Fibroblast of villous mesenchyme (primary cell): ENCODE measurements around the gene MYOCD. TPM values are rescaled to one million over a fixed set of nuclear protein-coding genes. Genes with fewer than 3 reads are reported as not detected.

Source experiments
- DNase-seq: peaks from one replicate; pipeline ENCODE4 v3.0.0-alpha.2; 2010; ENCODE audit warnings: low read depth
- H3K4me3 ChIP-seq: 2 replicates; pipeline ENCODE4 v1.5.1; 2011; ENCODE audit warnings: low read depth, mild to moderate bottlenecking, low read length
- CTCF ChIP-seq: IDR thresholded peaks from 2 replicates; pipeline ENCODE4 v1.5.1; 2012; ENCODE audit warnings: low read depth, mild to moderate bottlenecking, low read length; ENCODE audit not compliant: insufficient read depth
- total RNA-seq: library from RNA; depleted of rRNA; stranded (reverse); fragments of >200 nt; gene quantifications from 2 replicates; pipeline ENCODE4 v1.2.3, GENCODE V29; 2012

MYOCD gene
- total RNA-seq, 1 donor = 14.7 TPM

- no peak for TF ChIP-seq CTCF
- no peak overlapping the region for H3K4me3 ChIP-seq
- no peak for DNase-seq
These were observed 72.2 kb downstream of the MYOCD start for GRCh38 chr17:12737740-12738469.

GRCh38 chr17:12738624-12739023 lies 72.9 kb downstream of the MYOCD start:
- TF ChIP-seq CTCF = no peak
- no peak for DNase-seq
- H3K4me3 ChIP-seq = no peak overlapping the region

GRCh38 chr17:12739500-12739899 lies 73.8 kb downstream of the MYOCD start:
- no peak for TF ChIP-seq CTCF
- DNase-seq = no peak
- H3K4me3 ChIP-seq = no peak overlapping the region

- TF ChIP-seq CTCF = no peak
- no peak for DNase-seq
- H3K4me3 ChIP-seq = no peak overlapping the region
These were observed 77.4 kb downstream of the MYOCD start for GRCh38 chr17:12743046-12743445.

GRCh38 chr17:12744298-12744697 lies 78.6 kb downstream of the MYOCD start:
- no peak for TF ChIP-seq CTCF
- no peak for DNase-seq
- H3K4me3 ChIP-seq = no peak overlapping the region

- no peak for DNase-seq
- no peak overlapping the region for H3K4me3 ChIP-seq
- TF ChIP-seq CTCF = no peak
These were observed 79.1 kb downstream of the MYOCD start for GRCh38 chr17:12744786-12745185.

GRCh38 chr17:12745486-12745885 lies 79.8 kb downstream of the MYOCD start:
- TF ChIP-seq CTCF = no peak
- no peak for DNase-seq
- H3K4me3 ChIP-seq = no peak overlapping the region
